ENCODE data around the gene PRG3. TPM values are rescaled to one million over a fixed set of nuclear protein-coding genes. Genes with fewer than 3 reads are reported as not detected.

The PRG3 gene
- total RNA-seq, 1 donor from 2014 or later: not detected

- peaks cover 15% of the 10 kb centered on the region for H3K27me3 ChIP-seq (ENCODE audit: control insufficient read depth, insufficient read depth, low read length)
- no peak for DNase-seq (ENCODE audit: low read depth)
- no peak for TF ChIP-seq CTCF (IDR thresholded peaks at IDR 0.05; ENCODE audit: insufficient read depth, low read length, poor library complexity, severe bottlenecking)
- no peak overlapping the region for H3K4me3 ChIP-seq (ENCODE audit: low read depth, low read length)
- no peaks in the 10 kb centered on the region for H3K36me3 ChIP-seq (ENCODE audit: control insufficient read depth, insufficient read depth, low read length)
These were observed 10.2 kb upstream of the PRG3 start for GRCh38 chr11:57391111-57391510.

- no peak for TF ChIP-seq CTCF (IDR thresholded peaks at IDR 0.05; ENCODE audit: insufficient read depth, low read length, poor library complexity, severe bottlenecking)
- no peaks in the 10 kb centered on the region for H3K36me3 ChIP-seq (ENCODE audit: control insufficient read depth, insufficient read depth, low read length)
- no peak within 1 kb of the TSS for H3K4me3 ChIP-seq (ENCODE audit: low read depth, low read length)
- peaks cover 13% of the 10 kb centered on the region for H3K27me3 ChIP-seq (ENCODE audit: control insufficient read depth, insufficient read depth, low read length)
- no peak for DNase-seq (ENCODE audit: low read depth)
These were observed 9.6 kb upstream of the PRG3 start, which contains the start of gene PRG2 for GRCh38 chr11:57390535-57390934. PRG2 (minus strand) TSS chr11:57390650; CDS start chr11:57389944, 706 bp downstream.

GRCh38 chr11:57387289-57388030 is 6.5 kb upstream of the PRG3 start:
- Histone ChIP-seq H3K36me3 (ENCODE audit: control insufficient read depth, insufficient read depth, low read length) (no peaks in the 10 kb centered on the region), H3K27me3 (ENCODE audit: control insufficient read depth, insufficient read depth, low read length) (peaks cover 12% of the 10 kb centered on the region)
- DNase-seq (ENCODE audit: low read depth): no peak

GRCh38 chr11:57386178-57386940 is 5.4 kb upstream of the PRG3 start:
- H3K36me3 ChIP-seq (ENCODE audit: control insufficient read depth, insufficient read depth, low read length): no peaks in the 10 kb centered on the region
- peaks cover 12% of the 10 kb centered on the region for H3K27me3 ChIP-seq (ENCODE audit: control insufficient read depth, insufficient read depth, low read length)
- DNase-seq (ENCODE audit: low read depth): no peak
- H3K4me3 ChIP-seq (ENCODE audit: low read depth, low read length): no peak overlapping the region
- TF ChIP-seq CTCF (IDR thresholded peaks at IDR 0.05; ENCODE audit: insufficient read depth, low read length, poor library complexity, severe bottlenecking): no peak

More at GRCh38 chr11:57387289-57388030, 6.5 kb upstream of the PRG3 start:
- no peak overlapping the region for H3K4me3 ChIP-seq (ENCODE audit: low read depth, low read length)
- TF ChIP-seq CTCF (IDR thresholded peaks at IDR 0.05; ENCODE audit: insufficient read depth, low read length, poor library complexity, severe bottlenecking): no peak

GRCh38 chr11:57379732-57380131 is 1.2 kb downstream of the PRG3 start:
- TF ChIP-seq CTCF (IDR thresholded peaks at IDR 0.05; ENCODE audit: insufficient read depth, low read length, poor library complexity, severe bottlenecking): no peak
- H3K27me3 ChIP-seq (ENCODE audit: control insufficient read depth, insufficient read depth, low read length): peaks cover 10% of the 10 kb centered on the region
- H3K4me3 ChIP-seq (ENCODE audit: low read depth, low read length): no peak overlapping the region
- no peaks in the 10 kb centered on the region for H3K36me3 ChIP-seq (ENCODE audit: control insufficient read depth, insufficient read depth, low read length)
- DNase-seq (ENCODE audit: low read depth): no peak

Measured in kidney epithelial cell (primary cell).